Neural progenitor cell (in vitro differentiated cells): ENCODE data around the gene GNL2.

Source experiments
- EZH2 ChIP-seq: fragments of 200-600 bp; sonication (generic); IDR thresholded peaks from 2 replicates; pipeline ENCODE4 v1.6.1; 2017; ENCODE audit warnings: antibody characterized with exemption, mild to moderate bottlenecking, moderate library complexity
- EZH2phosphoT487 ChIP-seq: fragments of 200-600 bp; sonication (generic); IDR thresholded peaks from 2 replicates; pipeline ENCODE4 v1.6.1; 2017; ENCODE audit warnings: antibody characterized with exemption
- TF ChIP-seq, protein P1 (sequence below): fragments of 200-600 bp; sonication (generic); IDR thresholded peaks from 2 replicates; pipeline ENCODE4 v1.5.1; 2017; ENCODE audit warnings: antibody characterized with exemption, mild to moderate bottlenecking

DNA sequence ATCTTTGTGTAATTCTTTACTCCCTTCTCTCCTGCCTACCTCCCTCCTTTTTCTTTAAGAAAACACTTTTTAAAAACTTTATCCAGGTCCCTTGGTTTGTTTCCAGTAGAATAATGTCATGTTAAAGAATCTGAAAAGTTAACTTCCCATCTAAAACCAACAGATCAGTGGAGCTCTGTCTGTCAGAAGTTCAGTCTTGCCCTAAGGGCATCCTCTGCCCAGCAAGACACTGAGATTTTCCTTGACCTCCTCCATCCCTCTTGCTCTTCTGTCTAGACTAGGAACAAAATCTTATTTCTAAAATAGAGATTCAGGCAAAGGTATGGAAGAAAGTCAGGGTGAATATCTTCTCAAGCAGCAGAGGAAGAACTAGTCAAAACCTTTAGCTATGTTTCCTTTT, 5.7 kb upstream of the GNL2 start:
- no peak for TF ChIP-seq EZH2
- TF ChIP-seq, protein P1, sequence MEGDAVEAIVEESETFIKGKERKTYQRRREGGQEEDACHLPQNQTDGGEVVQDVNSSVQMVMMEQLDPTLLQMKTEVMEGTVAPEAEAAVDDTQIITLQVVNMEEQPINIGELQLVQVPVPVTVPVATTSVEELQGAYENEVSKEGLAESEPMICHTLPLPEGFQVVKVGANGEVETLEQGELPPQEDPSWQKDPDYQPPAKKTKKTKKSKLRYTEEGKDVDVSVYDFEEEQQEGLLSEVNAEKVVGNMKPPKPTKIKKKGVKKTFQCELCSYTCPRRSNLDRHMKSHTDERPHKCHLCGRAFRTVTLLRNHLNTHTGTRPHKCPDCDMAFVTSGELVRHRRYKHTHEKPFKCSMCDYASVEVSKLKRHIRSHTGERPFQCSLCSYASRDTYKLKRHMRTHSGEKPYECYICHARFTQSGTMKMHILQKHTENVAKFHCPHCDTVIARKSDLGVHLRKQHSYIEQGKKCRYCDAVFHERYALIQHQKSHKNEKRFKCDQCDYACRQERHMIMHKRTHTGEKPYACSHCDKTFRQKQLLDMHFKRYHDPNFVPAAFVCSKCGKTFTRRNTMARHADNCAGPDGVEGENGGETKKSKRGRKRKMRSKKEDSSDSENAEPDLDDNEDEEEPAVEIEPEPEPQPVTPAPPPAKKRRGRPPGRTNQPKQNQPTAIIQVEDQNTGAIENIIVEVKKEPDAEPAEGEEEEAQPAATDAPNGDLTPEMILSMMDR, result no peak
- TF ChIP-seq EZH2phosphoT487, result no peak
